Right lobe of liver (tissue), 6 donors: Measurements from ENCODE around the gene LRRFIP2. TPM values are rescaled to one million over a fixed set of nuclear protein-coding genes. Genes with fewer than 3 reads are reported as not detected.
A peak's percentile ranks its signal among the peaks of the same experiment; 100 is the strongest.

Source experiments
- ATAC-seq, 4 donors: fragments of 200-7000 bp; cut with Tn5 transposase; one replicate each; pipeline ENCODE4 v1.9.1; 2020; ENCODE audit warnings: mild to moderate bottlenecking in 4 of 4, moderate library complexity in 4 of 4
- DNase-seq, 3 donors: peaks; one replicate each; pipeline ENCODE4 v3.0.0-alpha.2; 2020
- H3K27ac ChIP-seq, 3 donors: fragments of 200-600 bp; one replicate each; pipeline ENCODE4 v1.8.0; 2022
- H3K27me3 ChIP-seq, 2 donors: fragments of 200-600 bp; one replicate each; pipeline ENCODE4 v1.8.0; 2022
- H3K36me3 ChIP-seq, 4 donors: fragments of 200-600 bp; sonication (generic) in 1 of 4; one replicate each; pipeline versions ENCODE4 v1.5.1 to v1.8.0; 2017 to 2022; ENCODE audit warnings: control low read depth in 1 of 4
- H3K4me1 ChIP-seq, 4 donors: fragments of 200-600 bp; sonication (generic) in 1 of 4; one replicate each; pipeline versions ENCODE4 v1.5.1 to v1.8.0; 2017 to 2022; ENCODE audit warnings: control low read depth in 1 of 4
- H3K4me3 ChIP-seq, 3 donors: fragments of 200-600 bp; one replicate each; pipeline ENCODE4 v1.8.0; 2022
- H3K9me3 ChIP-seq, 4 donors: fragments of 200-600 bp; sonication (generic) in 1 of 4; one replicate each; pipeline versions ENCODE4 v1.5.1 to v1.8.0; 2017 to 2022; ENCODE audit warnings: control low read depth in 1 of 4
- POLR2A ChIP-seq: fragments of 450-650 bp; IDR thresholded peaks from one replicate; pipeline ENCODE4 v1.6.1; 2017; ENCODE audit warnings: antibody characterized with exemption, mild to moderate bottlenecking
- WGBS: methylation state at CpG from one replicate; pipeline ENCODE4 v1.1.6; 2018; ENCODE audit warnings: low coverage, low lambda C conversion rate; ENCODE audit not compliant: insufficient coverage; ENCODE audit errors: missing lambda C conversion rate; 5-methylcytosine and 5-hydroxymethylcytosine counted together
- intact Hi-C, 2 donors: fragments of 100-400 bp; cut with DNase I; formaldehyde crosslinking; loops; one replicate each; pipeline versions ENCODE4 v1.11.2 to v1.14.1; 2022
- total RNA-seq, 6 experiments: library from RNA; depleted of rRNA in 2 of 6; stranded (reverse); fragments of >200 nt in 2 of 6; fragmentation: NEBNext Ultra II Directional in 3 of 6; extraction: Animal tissue kit (Norgen Biotek cat#: 25700) in 3 of 6; gene quantifications; one replicate each; pipeline versions ENCODE4 v1.1.0 to v1.2.4, GENCODE V29; 2016 to 2023
- TF ChIP-seq, protein P1 (sequence below), 4 donors: fragments of 200-600 bp in 3 of 4; fragments of 450-650 bp in 1 of 4; IDR thresholded peaks; one replicate each; pipeline versions ENCODE4 v1.5.1 to v1.8.0; 2016 to 2022; ENCODE audit warnings: antibody characterized with exemption in 4 of 4, mild to moderate bottlenecking in 2 of 4
- donor health status: DM: no; HTN: yes; CAD: no.
- donor health status: DM: no; HTN: no; CAD: no.
- donor health status: DM: no; HTN: no; CAD: no.
- donor health status: DM: no; HTN: yes; CAD: no.
- donor health status: DM: no; HTN: yes; CAD: no.

The LRRFIP2 gene
- total RNA-seq, 6 experiments from 2014 or later = 32.8 to 46.1 (median 39.6) TPM

DNA sequence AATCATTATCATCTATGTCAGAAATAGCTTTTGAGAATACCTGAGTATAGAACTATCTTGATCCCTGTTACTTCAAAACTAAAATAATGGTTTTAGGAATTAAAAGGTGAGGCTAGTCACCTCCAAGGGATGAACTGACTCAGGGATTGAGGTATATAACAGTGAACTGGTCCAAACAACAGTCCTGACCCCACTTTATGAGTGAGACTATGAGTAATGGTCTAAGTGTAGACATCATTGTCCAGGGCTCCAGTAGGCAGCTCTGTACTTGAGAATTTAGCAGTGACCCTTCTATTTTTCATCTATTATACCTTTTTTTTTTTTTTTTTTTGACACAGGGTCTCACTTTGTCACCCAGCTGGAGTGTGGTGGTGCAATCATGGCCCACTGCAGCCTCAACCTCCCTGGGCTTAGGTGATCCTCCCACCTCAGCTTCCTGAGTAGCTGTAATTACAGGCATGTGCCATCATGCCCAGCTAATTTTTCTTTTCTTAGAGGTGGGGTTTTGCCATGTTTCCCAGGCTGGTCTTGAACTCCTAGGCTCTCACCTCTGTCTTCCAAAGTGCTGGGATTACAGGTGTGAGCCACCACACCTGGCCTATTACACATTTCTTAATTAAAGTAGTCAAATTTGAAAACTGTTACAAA lies 144.7 kb downstream of the LRRFIP2 start:
- peaks cover 0 to 17% (median 2%) of the 10 kb centered on the region in 4 donors for H3K36me3 ChIP-seq
- intact Hi-C loops = loop anchor here (10.0 kb wide), 1 partner anchor 185 kb away; no protein-coding TSS in a partner anchor
- H3K9me3 ChIP-seq = no peaks in the 10 kb centered on the region
- peaks cover 0 to 29% (median 0%) of the 10 kb centered on the region in 4 donors for H3K4me1 ChIP-seq
- DNase-seq = no peak
- no peak for ATAC-seq
- no peak overlapping the region for H3K4me3 ChIP-seq
- H3K27me3 ChIP-seq = no peaks in the 10 kb centered on the region
- TF ChIP-seq, protein P1, sequence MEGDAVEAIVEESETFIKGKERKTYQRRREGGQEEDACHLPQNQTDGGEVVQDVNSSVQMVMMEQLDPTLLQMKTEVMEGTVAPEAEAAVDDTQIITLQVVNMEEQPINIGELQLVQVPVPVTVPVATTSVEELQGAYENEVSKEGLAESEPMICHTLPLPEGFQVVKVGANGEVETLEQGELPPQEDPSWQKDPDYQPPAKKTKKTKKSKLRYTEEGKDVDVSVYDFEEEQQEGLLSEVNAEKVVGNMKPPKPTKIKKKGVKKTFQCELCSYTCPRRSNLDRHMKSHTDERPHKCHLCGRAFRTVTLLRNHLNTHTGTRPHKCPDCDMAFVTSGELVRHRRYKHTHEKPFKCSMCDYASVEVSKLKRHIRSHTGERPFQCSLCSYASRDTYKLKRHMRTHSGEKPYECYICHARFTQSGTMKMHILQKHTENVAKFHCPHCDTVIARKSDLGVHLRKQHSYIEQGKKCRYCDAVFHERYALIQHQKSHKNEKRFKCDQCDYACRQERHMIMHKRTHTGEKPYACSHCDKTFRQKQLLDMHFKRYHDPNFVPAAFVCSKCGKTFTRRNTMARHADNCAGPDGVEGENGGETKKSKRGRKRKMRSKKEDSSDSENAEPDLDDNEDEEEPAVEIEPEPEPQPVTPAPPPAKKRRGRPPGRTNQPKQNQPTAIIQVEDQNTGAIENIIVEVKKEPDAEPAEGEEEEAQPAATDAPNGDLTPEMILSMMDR (IDR thresholded peaks at IDR 0.05) = no peak
- no peak for TF ChIP-seq POLR2A
- peak overlapping the region in 2 of 3 donors; percentile 58 to 62 for H3K27ac ChIP-seq

GRCh38 chr3:37029111-37029510 lies 145.3 kb downstream of the LRRFIP2 start:
- Histone ChIP-seq H3K36me3 (peaks cover 0 to 16% (median 2%) of the 10 kb centered on the region in 4 donors), H3K27ac (peak overlapping the region in 2 of 3 donors; percentile 58 to 62), H3K4me3 (no peak overlapping the region), H3K27me3 (no peaks in the 10 kb centered on the region), H3K9me3 (no peaks in the 10 kb centered on the region), H3K4me1 (peaks cover 0 to 29% (median 0%) of the 10 kb centered on the region in 4 donors)
- peak; percentile 81 to 91 (median 84) for ATAC-seq
- TF ChIP-seq, protein P1 (IDR thresholded peaks at IDR 0.05) = no peak
- no peak for TF ChIP-seq POLR2A
- DNase-seq = peak in 2 of 3 donors; percentile 66 to 70
- intact Hi-C loops = loop anchor here (10.0 kb wide), 1 partner anchor 186 kb away; no protein-coding TSS in a partner anchor
- WGBS = no CpG with 5 or more reads among the region's 1 CpG

GRCh38 chr3:37028329-37028728 lies 146.1 kb downstream of the LRRFIP2 start:
- Histone ChIP-seq H3K27me3 (no peaks in the 10 kb centered on the region), H3K9me3 (no peaks in the 10 kb centered on the region), H3K36me3 (peaks cover 0 to 11% (median 2%) of the 10 kb centered on the region in 4 donors), H3K27ac (peak overlapping the region in 1 of 3 donors; percentile 62), H3K4me3 (no peak overlapping the region), H3K4me1 (peaks cover 0 to 29% (median 0%) of the 10 kb centered on the region in 4 donors)
- intact Hi-C loops = loop anchor here (10.0 kb wide), 1 partner anchor 186 kb away; no protein-coding TSS in a partner anchor
- ATAC-seq (peak; percentile 27 to 73 (median 50)), DNase-seq (peak in 2 of 3 donors; percentile 34 to 68)
- WGBS = 50% methylated on average over 1 of the region's 1 CpG
- no peak for TF ChIP-seq POLR2A
- TF ChIP-seq, protein P1 (IDR thresholded peaks at IDR 0.05) = no peak

- no peak for TF ChIP-seq POLR2A
- TF ChIP-seq, protein P1 (IDR thresholded peaks at IDR 0.05) = no peak
- peaks cover 0 to 29% (median 0%) of the 10 kb centered on the region in 4 donors for H3K4me1 ChIP-seq
- H3K27me3 ChIP-seq = no peaks in the 10 kb centered on the region
- H3K36me3 ChIP-seq = peaks cover 0 to 11% (median 3%) of the 10 kb centered on the region in 4 donors
- DNase-seq (no peak), ATAC-seq (no peak)
- no CpG with 5 or more reads among the region's 5 CpGs for WGBS
- H3K27ac ChIP-seq = no peak overlapping the region
- no peak overlapping the region for H3K4me3 ChIP-seq
- H3K9me3 ChIP-seq = no peaks in the 10 kb centered on the region
- intact Hi-C loops = loop anchor here (10.0 kb wide), 1 partner anchor 188 kb away; no protein-coding TSS in a partner anchor
Measured at GRCh38 chr3:37026851-37027250, 147.5 kb downstream of the LRRFIP2 start.
